GM21367 (cell line): ENCODE results near the gene RBM27.
"Not testable (repeated sequence)": the region's sequence is repeated elsewhere in the genome, so short reads cannot be mapped to it uniquely, and the experiment has no call there.

Experiments used
- ATAC-seq: cut with Tn5 transposase; IDR thresholded peaks from one replicate; pipeline ENCODE4 v1.9.1; 2021; ENCODE audit not compliant: unreplicated experiment

RBM27 gene

DNA sequence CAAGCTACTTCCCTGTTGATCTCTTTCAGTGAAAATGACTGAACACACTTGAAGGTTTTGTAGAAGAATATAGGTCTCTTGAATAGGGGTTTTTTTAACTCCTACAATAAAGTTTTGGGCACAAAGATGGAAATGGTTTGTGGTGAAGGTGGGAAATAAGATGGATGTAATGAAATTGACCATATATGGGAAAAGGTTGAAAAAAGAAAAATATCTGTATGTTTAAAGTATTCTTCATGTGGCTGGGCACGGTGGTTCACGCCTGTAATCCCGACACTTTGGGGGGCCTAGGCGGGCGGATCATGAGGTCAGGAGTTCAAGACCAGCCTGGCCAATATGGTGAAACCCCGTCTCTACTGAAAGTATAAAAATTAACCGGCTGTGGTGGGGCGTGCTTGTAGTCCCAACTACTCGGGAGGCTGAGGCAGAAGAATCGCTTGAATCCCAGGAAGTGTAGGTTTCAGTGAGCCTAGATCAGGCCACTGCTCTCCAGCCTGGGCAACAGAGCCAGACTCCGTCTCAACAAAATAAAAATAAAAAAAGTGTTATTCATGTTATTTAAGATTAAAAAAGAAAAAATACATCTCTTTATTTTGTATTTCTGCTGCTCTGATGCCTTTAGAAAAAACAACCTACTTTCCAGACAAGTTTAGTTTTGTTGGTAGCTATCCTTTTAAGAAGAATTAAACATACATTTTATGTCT is 2.2 kb downstream of the RBM27 start:
- ATAC-seq, result no peak

DNA sequence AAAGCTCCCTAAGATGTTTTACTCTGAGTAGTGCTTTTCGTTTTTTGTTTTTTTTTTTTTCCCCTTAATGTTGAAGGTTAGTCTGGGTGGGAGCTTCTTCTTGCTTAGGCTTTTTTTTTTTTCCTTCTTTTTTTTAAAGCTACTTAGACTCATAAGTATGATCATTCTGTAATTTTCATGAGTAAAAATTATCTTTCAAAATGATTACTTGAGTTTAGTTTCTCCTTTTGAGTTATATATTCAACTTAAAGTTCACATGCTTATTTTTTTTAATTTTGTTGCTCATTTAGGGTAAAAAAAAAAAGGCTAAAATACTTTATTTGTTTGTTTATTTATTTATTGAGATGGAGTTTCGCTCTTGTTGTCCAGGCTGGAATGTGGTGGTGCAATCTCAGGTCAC is 2.9 kb downstream of the RBM27 start:
- no peak for ATAC-seq

GRCh38 chr5:146208916-146209522 is 5.6 kb downstream of the RBM27 start:
- ATAC-seq, result no peak

GRCh38 chr5:146209714-146210113 is 6.3 kb downstream of the RBM27 start:
- no peak for ATAC-seq

DNA sequence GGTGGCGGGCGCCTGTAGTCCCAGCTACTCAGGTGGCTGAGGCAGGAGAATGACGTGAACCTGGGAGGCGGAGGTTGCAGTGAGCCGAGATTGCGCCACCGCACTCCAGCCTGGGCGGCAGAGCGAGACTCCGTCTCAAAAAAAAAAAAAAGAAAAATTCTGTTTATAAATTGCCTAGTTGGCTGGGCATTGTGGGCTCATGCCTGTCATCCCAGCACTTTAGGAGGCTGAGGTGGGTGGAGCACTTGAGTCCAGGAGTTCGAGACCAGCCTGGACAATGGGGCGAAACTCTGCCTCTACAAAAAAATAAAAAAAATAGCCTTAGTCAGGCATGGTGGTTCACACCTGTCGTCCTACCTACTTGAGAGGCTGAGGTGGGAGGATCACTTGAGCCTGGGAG is 7.4 kb downstream of the RBM27 start:
- not testable (repeated sequence) for ATAC-seq

GRCh38 chr5:146213210-146213826 is 9.9 kb downstream of the RBM27 start:
- no peak for ATAC-seq

- ATAC-seq, result not testable (repeated sequence)
Measured at GRCh38 chr5:146214881-146215280, 11.5 kb downstream of the RBM27 start.

DNA sequence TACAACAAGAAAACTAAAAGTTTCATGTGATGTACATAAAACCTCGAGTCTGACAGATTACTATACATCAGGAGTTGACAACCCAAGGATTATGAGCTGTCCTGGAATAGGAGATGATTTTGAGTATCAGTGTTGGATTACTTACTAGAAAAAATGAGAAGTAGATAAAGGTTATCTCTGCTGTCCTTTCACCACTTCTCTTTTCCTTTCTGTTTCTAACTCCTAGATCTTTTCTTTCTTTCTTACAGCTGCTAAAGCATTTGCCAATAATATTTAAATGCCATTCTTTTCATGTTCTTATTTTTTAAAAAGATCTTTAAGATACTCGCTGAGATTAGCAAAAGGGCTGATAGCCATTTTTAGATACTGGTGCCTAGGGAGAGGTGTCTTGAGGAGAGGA is 14.8 kb downstream of the RBM27 start:
- ATAC-seq, result no peak

DNA sequence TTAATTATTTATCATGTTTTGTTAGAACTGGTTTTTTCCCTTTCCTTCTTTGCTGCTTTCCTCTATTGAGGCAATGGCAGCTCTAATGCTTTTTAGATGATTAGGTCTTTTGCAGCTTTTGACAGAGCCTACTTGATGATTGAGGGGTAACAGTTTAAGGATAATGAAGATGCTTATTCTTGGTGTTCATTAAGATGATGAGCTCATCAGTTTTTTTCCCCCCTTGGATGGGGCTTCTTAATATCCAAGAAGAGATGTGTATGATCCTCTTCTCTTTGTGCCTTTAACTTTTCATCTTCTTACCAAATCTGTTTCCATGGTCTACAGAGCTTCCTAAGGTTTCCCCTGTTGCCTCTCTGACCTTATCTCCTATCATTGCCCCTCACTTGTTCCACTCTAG is 15.8 kb downstream of the RBM27 start:
- ATAC-seq, result no peak

DNA sequence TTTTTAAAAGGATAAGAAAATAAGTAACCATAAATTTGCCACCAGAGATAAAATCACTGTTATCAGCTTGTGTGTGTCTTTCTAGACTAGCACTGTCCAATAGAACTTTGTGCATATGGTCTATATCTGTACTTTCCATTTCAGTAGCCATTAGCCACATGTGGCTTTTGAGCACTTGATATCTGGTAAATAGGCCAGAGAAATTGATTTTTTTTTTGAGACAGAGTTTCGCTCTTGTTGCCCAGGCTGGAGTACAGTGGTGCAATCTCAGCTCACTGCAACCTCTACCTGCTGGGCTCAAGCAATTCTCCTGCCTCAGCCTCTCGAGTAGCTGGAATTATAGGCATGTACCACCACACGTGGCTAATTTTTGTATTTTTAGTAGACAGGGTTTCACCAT is 17.8 kb downstream of the RBM27 start:
- ATAC-seq, result no peak

GRCh38 chr5:146222005-146222404 is 18.6 kb downstream of the RBM27 start:
- no peak for ATAC-seq

GRCh38 chr5:146223179-146223578 is 19.8 kb downstream of the RBM27 start:
- no peak for ATAC-seq

GRCh38 chr5:146229222-146229621 is 25.8 kb downstream of the RBM27 start:
- ATAC-seq, result no peak

GRCh38 chr5:146232223-146232622 is 28.8 kb downstream of the RBM27 start:
- no peak for ATAC-seq

GRCh38 chr5:146233441-146233840 is 30.0 kb downstream of the RBM27 start:
- no peak for ATAC-seq

DNA sequence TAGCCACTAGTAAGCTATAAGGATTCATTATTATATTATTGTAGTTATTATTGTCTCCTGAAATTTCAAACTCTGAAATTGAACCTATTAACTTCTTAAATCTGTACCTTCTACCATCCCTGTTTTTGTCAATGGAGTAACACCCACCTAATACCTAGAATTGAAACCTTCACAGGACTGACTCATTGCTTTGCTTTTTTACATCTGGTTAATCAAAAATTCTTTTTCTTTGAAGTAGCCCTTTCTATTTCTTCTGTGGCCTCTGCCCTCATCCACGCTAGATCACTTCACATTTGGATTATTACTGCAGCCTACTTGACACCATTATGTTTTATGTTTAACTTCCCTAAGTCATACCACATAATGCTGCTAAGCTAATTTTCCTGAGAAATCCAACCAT is 35.6 kb downstream of the RBM27 start:
- ATAC-seq, result no peak

DNA sequence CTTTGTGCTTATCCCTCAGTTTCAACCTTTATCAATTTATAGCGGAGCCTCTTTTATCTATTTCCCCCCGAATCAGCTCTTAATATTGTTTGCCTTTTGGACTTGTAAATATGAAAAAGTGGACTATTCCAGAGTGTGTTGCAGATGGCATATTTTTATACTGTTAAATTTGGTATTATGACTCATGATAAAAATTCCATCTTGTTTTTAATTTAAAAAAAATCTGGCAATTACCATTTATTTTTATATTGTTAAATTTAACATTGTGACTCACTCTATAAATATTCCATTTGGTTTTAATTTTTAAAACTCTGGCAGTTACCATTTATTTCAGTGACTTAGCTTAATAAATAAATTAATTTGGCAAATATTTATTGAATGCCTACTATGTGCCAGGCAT is 37.5 kb downstream of the RBM27 start:
- ATAC-seq, result no peak

DNA sequence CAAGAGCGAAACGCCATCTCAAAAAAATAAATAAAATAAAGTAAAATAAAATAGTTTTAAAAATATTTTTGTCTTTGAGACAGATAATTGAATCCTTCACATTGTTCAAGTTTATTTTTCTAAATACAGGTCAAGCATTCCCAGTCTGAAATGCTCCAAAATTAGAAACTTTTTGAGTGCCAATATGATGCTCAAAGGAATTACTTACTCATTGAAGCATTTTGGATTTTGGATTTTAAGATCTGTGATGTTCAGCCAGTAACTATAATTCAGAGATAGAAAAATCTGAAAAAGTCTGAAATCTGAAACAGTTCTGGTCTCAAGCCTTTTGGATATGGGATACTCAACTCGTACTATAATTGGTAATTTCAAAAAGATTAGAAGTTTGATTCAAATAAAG is 39.8 kb downstream of the RBM27 start:
- no peak for ATAC-seq

DNA sequence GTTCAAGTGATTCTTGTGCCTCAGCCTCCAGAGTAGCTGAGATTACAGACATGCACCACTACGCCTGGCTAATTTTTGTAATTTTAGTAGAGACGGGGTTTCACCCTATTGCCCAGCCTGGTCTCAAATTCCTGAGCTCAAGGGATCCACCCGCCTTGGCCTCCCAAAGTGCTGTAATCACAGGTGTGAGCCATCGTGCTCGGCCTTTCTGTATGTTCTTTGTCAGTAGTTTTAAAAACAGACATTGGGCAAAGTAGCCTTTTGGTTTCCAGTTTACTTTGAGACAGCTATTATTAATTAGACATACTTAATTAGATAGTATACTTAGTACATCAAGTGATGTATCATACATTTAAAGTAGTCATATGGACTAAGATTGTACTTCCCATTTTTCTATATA is 45.2 kb downstream of the RBM27 start:
- no peak for ATAC-seq

GRCh38 chr5:146249801-146250200 is 46.4 kb downstream of the RBM27 start:
- ATAC-seq, result peak; percentile 79
